Heart left ventricle (tissue), 13 donors: ENCODE measurements around the gene FUOM.

Source experiments
- CTCF ChIP-seq, 12 donors: fragments of 200-600 bp; sonication (generic) in 4 of 12; IDR thresholded peaks; one replicate each; pipeline versions ENCODE4 v1.5.0 to v1.8.0; 2018 to 2022; ENCODE audit warnings: antibody characterized with exemption in 12 of 12, mild to moderate bottlenecking in 5 of 12
- POLR2A ChIP-seq, 2 donors: fragments of 450-650 bp; IDR thresholded peaks; one replicate each; pipeline ENCODE4 v1.6.1; 2017; ENCODE audit warnings: antibody characterized with exemption in 2 of 2, mild to moderate bottlenecking in 2 of 2, moderate library complexity in 2 of 2
- donor health status: ischemic (EF 13 %, LVEDD 7.1; RV severe dilation, severe dysfunction).
- donor health status: DM: no; HTN: yes; CAD: no.
- donor health status: DM: no; HTN: no; CAD: no.
- donor health status: ischemic (EF 25% LVEDD 6.9; RV normal size, moderate dysfunction).
- donor health status: ischemic (EF 25% LVEDD 5.7; RV mildly dilated, moderate dysfunction).
- donor health status: ischemic (EF 35%, LVEDD 5.7; RV mildly dilated, moderate dysfunction).
- donor health status: nonischemic (EF 11% LVEDD 7.7; RV severe dilation, severe dysfunction).
- donor health status: DM: yes; HTN: yes; CAD: no.
- donor health status: PGD.
- donor health status: ischemic (EF 29% LVEDD 5.4; RV normal size, mild dysfunction).
- donor health status: nonischemic (EF 23%, LVEDD 6.1; RV moderate dilation, normal function).

DNA sequence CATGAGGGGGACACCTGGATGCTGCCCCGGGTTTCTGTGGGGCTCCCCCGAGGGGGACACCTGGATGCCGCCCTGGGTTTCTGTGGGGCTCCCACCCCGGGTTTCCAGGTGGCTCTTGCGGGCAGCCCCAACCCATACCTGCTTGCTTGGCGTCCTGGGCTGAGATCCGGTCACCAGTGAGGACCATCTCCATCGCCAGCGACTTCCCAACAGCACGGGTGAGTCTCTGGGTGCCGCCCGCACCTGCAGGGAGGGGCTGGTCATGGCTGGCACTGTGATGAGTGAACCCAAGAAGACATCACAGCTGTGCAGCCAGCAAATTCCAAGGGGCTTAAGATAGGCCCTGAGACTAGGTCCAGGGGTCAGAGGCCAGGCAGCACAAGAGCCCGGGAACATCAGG is 8.9 kb upstream of the FUOM start:
- TF ChIP-seq CTCF (IDR thresholded peaks at IDR 0.05) (no peak), POLR2A (IDR thresholded peaks at IDR 0.05) (no peak)
